GM23338 (cell line): ENCODE measurements around the gene ZNF581. TPM values are rescaled to one million over a fixed set of nuclear protein-coding genes. Genes with fewer than 3 reads are reported as not detected.

Experiments
- ATAC-seq: fragments of 200-7000 bp; cut with Tn5 transposase; 3 replicates; pipeline ENCODE4 v1.9.1; 2020
- DNase-seq: peaks from one replicate; pipeline ENCODE4 v3.0.0-alpha.2; 2015; ENCODE audit warnings: low spot score
- H2AFZ ChIP-seq: fragments of 200-600 bp; sonication (generic); 2 replicates; pipeline ENCODE4 v1.8.0; 2016; ENCODE audit warnings: antibody characterized with exemption, mild to moderate bottlenecking, moderate library complexity
- H3F3A ChIP-seq: fragments of 200-600 bp; sonication (generic); replicated peaks from 2 replicates; pipeline ENCODE4 v1.8.0; 2017; ENCODE audit warnings: antibody characterized with exemption, mixed run types, low read depth
- H3K27ac ChIP-seq: fragments of 200-600 bp; sonication (generic); 2 replicates; pipeline ENCODE4 v1.6.1; 2016; ENCODE audit warnings: low read depth
- H3K27me3 ChIP-seq: fragments of 200-600 bp; sonication (generic); 2 replicates; pipeline ENCODE4 v1.8.0; 2016; ENCODE audit warnings: mild to moderate bottlenecking, mixed run types, moderate library complexity; ENCODE audit not compliant: insufficient read depth
- H3K36me3 ChIP-seq: fragments of 200-600 bp; sonication (generic); 2 replicates; pipeline ENCODE4 v1.8.0; 2016; ENCODE audit warnings: mild to moderate bottlenecking; ENCODE audit not compliant: insufficient read depth
- H3K4me1 ChIP-seq: fragments of 200-600 bp; sonication (generic); 2 replicates; pipeline ENCODE4 v1.8.0; 2016; ENCODE audit warnings: mild to moderate bottlenecking, moderate library complexity; ENCODE audit not compliant: insufficient read depth
- H3K4me2 ChIP-seq: fragments of 200-600 bp; sonication (generic); 2 replicates; pipeline ENCODE4 v1.7.1; 2017; ENCODE audit warnings: mixed run types
- H3K4me3 ChIP-seq: fragments of 200-600 bp; sonication (generic); 2 replicates; pipeline ENCODE4 v1.6.1; 2016; ENCODE audit warnings: mixed run types
- H3K79me2 ChIP-seq: fragments of 200-600 bp; sonication (generic); replicated peaks from 2 replicates; pipeline ENCODE4 v1.8.0; 2017; ENCODE audit warnings: mild to moderate bottlenecking; ENCODE audit not compliant: insufficient read depth
- H3K9me2 ChIP-seq: fragments of 200-600 bp; sonication (generic); 2 replicates; pipeline ENCODE4 v1.8.0; 2017; ENCODE audit not compliant: insufficient read depth
- H4K20me1 ChIP-seq: fragments of 200-600 bp; sonication (generic); replicated peaks from 2 replicates; pipeline ENCODE4 v1.8.0; 2017; ENCODE audit warnings: mild to moderate bottlenecking; ENCODE audit not compliant: insufficient read depth
- H3K27ac Mint-ChIP-seq: 2 replicates; pipeline ENCODE4 v1.8.0; 2020; ENCODE audit warnings: inconsistent platforms, mild to moderate bottlenecking, moderate library complexity, mixed read lengths
- H3K27me3 Mint-ChIP-seq: 3 replicates; pipeline ENCODE4 v1.8.0; 2022; ENCODE audit warnings: low read depth, mild to moderate bottlenecking, moderate library complexity, mixed read lengths, inconsistent platforms; ENCODE audit not compliant: insufficient read depth, poor library complexity
- H3K36me3 Mint-ChIP-seq: 3 replicates; pipeline ENCODE4 v1.8.0; 2021; ENCODE audit warnings: low read depth, mild to moderate bottlenecking, inconsistent platforms, moderate library complexity, mixed read lengths
- H3K4me1 Mint-ChIP-seq: 3 replicates; pipeline ENCODE4 v1.8.0; 2020; ENCODE audit warnings: mild to moderate bottlenecking, inconsistent platforms, mixed read lengths
- H3K4me3 Mint-ChIP-seq: 3 replicates; pipeline ENCODE4 v1.8.0; 2021; ENCODE audit warnings: moderate library complexity, mild to moderate bottlenecking, inconsistent platforms, mixed read lengths
- H3K9me3 Mint-ChIP-seq: 3 replicates; pipeline ENCODE4 v1.8.0; 2020; ENCODE audit warnings: moderate library complexity, mild to moderate bottlenecking, inconsistent platforms, mixed read lengths
- CTCF ChIP-seq, 2 experiments: fragments of 200-600 bp in 1 of 2; sonication (generic) in 1 of 2; conservative IDR thresholded peaks; 2 replicates each; pipeline versions ENCODE4 v1.5.1 to v1.6.1; 2016 to 2017; ENCODE audit warnings: antibody characterized with exemption in 2 of 2, low read depth in 2 of 2, mild to moderate bottlenecking in 2 of 2, moderate library complexity in 1 of 2
- JUNB ChIP-seq: IDR thresholded peaks from one replicate; pipeline ENCODE4 v1.6.1; 2016; ENCODE audit warnings: antibody characterized with exemption; ENCODE audit not compliant: unreplicated experiment
- ZNF114 ChIP-seq: fragments of 250-450 bp; sonication (Bioruptor Pico); IDR thresholded peaks from 2 replicates; pipeline ENCODE4 v1.5.0; 2020; ENCODE audit warnings: mild to moderate bottlenecking, moderate library complexity
- ZNF331 ChIP-seq: fragments of 250-450 bp; sonication (Bioruptor Pico); IDR thresholded peaks from 2 replicates; pipeline ENCODE4 v1.5.0; 2020; ENCODE audit warnings: low read depth, mild to moderate bottlenecking, moderate library complexity
- ZNF462 ChIP-seq: fragments of 250-450 bp; sonication (Bioruptor Pico); IDR thresholded peaks from 2 replicates; pipeline ENCODE4 v1.5.0; 2020; ENCODE audit warnings: mild to moderate bottlenecking, moderate library complexity
- polyA plus RNA-seq: library from polyadenylated mRNA; unstranded; fragments of >200 nt; fragmentation: Nextera tagmentation; extraction: Ambion mirVana; gene quantifications from 2 replicates; pipeline ENCODE4 v1.2.1, GENCODE V29; 2016
- total RNA-seq: library from RNA; depleted of rRNA; stranded (reverse); fragments of >200 nt; shearing (Covaris generic); gene quantifications from 2 replicates; pipeline ENCODE4 v1.2.3, GENCODE V29; 2014

ZNF581 gene
- total and polyA plus RNA-seq, 2 experiments from 2014 or later = 48.5 to 87.6 TPM

GRCh38 chr19:55594996-55595545 lies 48.4 kb upstream of the ZNF581 start (continued):
- no peak for TF ChIP-seq ZNF331
- TF ChIP-seq JUNB = no peak

GRCh38 chr19:55596304-55596703 lies 47.1 kb upstream of the ZNF581 start:
- Mint-ChIP-seq H3K4me3 (no peak overlapping the region; the same call in 2 of the 3 replicates), H3K27ac (no peak overlapping the region)

More at GRCh38 chr19:55596304-55596703, 47.1 kb upstream of the ZNF581 start:
- Histone ChIP-seq H3K27me3 (peaks cover 14% of the 10 kb centered on the region), H3K36me3 (0 out of 2 replicates have a peak, but pooled peaks cover 3% of the 10 kb centered on the region), H3K4me2 (no peak overlapping the region), H3K27ac (no peak overlapping the region), H3K9me2 (no peaks in the 10 kb centered on the region), H3K79me2 (no peaks in the 10 kb centered on the region; the same call in 1 of the 2 replicates), H2AFZ (no peak overlapping the region), H3K4me3 (no peak overlapping the region), H3F3A (peaks cover 26% of the 10 kb centered on the region), H4K20me1 (no peaks in the 10 kb centered on the region), H3K4me1 (peaks cover 8% of the 10 kb centered on the region)
- Mint-ChIP-seq H3K36me3 (peaks cover 40% of the 10 kb centered on the region), H3K27me3 (peaks cover 17% of the 10 kb centered on the region), H3K4me1 (peaks cover 26% of the 10 kb centered on the region), H3K9me3 (peaks cover 3% of the 10 kb centered on the region; the same call in 2 of the 3 replicates)
- TF ChIP-seq CTCF (conservative IDR thresholded peaks at IDR 0.05; ENCODE audit: low read depth in 2 of 2) (no peak), ZNF462 (CRISPR knock-in tag) (no peak), JUNB (no peak), ZNF114 (CRISPR knock-in tag) (no peak)
- DNase-seq = no peak
- ATAC-seq = no peak
